HTERT RPE-1 (cell line): ENCODE results near the gene REXO2.

Source experiments
- in situ Hi-C: fragments of 300-500 bp; cut with MboI; formaldehyde crosslinking; loops from 4 replicates; pipeline ENCODE4 v1.14.3; 2020; ENCODE audit warnings: low sequenced_read_pairs

The REXO2 gene

GRCh38 chr11:114439229-114440120, at the start of gene REXO2:
REXO2 (plus strand) TSS chr11:114439467; CDS start chr11:114439529, 62 bp downstream.
- in situ Hi-C loops = no loop called here

DNA sequence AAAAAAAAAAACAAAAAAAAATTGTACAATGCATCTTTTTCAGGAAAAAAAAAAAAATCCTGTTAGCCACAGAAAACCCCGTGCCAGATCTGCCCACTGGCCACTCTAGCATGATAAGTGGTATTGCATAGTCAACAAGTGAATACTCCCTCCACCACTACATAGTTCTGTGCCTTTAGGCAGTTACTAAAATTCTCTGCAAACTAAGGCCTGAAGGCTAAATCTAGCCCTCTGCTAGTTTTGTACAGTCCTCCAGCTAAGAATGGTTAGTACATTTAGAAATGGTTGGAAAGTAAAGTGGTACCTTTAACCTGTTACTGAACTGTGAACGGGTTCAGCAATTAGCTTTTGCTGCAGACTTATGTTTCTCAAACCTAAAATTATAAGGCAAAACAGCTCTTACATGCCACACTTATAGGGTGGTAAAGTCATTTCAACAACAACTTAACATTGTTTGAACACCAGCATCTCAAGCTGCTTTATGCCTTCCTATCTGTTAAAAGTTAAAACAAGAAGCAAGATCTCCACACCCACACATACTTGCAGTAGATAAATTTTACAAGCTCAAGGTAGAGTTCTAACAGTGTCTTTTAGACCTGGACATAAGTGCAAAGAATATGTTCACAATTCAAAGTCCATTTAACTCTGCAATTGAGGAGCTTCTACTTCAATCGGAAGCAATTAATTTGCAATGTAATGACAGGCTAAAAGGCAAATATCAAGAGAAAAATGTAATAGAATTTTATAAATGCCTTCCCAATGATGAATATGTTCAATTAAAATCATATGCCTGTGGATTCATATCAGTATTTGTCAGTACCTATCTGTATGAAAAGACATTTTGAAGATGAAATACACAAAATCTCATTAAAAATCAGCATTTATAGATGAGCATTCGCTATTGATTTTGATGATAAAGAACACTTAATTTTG, 46.3 kb upstream of the REXO2 start:
- in situ Hi-C loops = no loop called here

DNA sequence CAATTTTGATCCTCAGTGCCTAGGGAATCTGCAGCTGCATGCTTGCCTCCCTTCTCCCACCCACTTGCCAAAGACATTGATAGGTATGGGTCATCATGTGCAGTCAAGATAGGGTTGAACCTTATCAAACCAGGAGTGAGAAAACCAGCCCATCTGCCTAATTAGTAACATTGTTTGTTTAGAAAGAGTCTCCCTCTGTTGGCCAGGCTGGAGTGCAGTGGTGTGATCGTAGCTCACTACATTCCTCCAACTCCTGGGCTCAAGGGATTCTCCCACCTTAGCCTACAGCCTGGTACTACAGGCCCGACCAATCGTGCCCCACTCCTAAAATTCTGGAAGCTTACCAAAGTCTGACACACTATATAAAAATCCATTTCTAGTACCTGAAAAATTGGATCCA, 43.5 kb upstream of the REXO2 start:
- in situ Hi-C loops = no loop called here

- in situ Hi-C loops = no loop called here
Measured at GRCh38 chr11:114396916-114397315, 42.4 kb upstream of the REXO2 start.

DNA sequence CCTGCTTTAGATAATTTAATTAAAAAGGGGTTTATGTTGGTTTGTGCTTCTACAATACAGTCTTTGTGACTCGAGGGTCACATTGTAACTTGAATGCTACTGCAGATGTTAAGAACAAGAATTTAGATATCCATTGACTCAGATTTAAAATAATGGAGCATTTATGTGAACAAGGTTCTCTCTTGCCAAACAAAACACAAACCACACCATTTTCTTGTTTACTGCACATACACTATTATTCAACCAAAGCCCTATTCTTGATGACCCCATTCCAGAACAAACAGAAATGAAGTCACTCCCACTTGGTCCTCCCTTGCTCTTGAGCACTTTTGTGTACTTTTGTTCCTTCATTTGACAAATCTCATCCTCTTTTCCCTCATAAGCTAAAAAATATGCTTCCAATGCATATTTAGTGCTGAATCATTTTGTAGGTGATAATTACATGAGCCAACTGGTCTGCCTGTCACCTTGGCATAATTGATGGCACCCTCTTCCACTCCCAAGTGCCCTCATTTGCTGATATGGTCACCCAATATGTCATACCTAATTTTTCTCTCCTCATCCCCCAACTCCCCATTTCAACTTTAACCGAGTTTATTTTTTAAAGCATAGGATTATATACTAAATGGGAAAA, 41.8 kb upstream of the REXO2 start:
- in situ Hi-C loops = no loop called here

- in situ Hi-C loops = no loop called here
Measured at GRCh38 chr11:114398303-114398920, 40.9 kb upstream of the REXO2 start.

- in situ Hi-C loops = no loop called here
Measured at GRCh38 chr11:114399490-114400215, 39.6 kb upstream of the REXO2 start.

- in situ Hi-C loops = no loop called here
Measured at GRCh38 chr11:114400216-114400914, 38.9 kb upstream of the REXO2 start, which contains the start of the genes C11orf71 and RBM7. C11orf71 (minus strand) TSS chr11:114400511; CDS start chr11:114400331, 180 bp downstream. RBM7 (plus strand) TSS chr11:114400666; CDS start chr11:114400672, 6 bp downstream.

GRCh38 chr11:114400915-114401223, 38.4 kb upstream of the REXO2 start:
- in situ Hi-C loops = no loop called here

- in situ Hi-C loops = no loop called here
Measured at GRCh38 chr11:114401311-114401710, 38.0 kb upstream of the REXO2 start.

GRCh38 chr11:114412946-114413345, 26.3 kb upstream of the REXO2 start:
- in situ Hi-C loops = no loop called here

DNA sequence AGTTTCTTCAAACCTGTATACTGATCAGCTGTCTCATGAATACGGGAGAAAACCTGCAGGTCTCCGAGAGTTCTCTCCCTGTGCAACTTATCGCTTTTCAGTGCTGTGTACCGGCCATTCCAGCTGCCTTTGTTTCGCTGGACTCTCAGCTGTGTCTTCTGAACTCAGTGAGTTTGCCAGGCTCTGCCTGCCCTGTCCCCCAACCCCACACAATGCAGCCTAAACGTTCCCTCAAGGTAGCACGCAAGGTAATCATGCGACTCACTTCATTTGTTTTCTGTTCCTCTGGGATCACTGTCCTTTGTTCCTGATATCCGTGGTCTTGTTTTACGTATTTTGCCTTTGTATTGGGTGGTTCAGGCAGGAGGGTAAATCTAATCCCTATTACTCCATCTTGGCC, 25.3 kb upstream of the REXO2 start:
- in situ Hi-C loops = no loop called here

GRCh38 chr11:114416441-114416961, 22.8 kb upstream of the REXO2 start:
- in situ Hi-C loops = no loop called here

GRCh38 chr11:114426280-114426679, 13.0 kb upstream of the REXO2 start:
- in situ Hi-C loops = no loop called here

- in situ Hi-C loops = no loop called here
Measured at GRCh38 chr11:114430290-114430689, 9.0 kb upstream of the REXO2 start.

DNA sequence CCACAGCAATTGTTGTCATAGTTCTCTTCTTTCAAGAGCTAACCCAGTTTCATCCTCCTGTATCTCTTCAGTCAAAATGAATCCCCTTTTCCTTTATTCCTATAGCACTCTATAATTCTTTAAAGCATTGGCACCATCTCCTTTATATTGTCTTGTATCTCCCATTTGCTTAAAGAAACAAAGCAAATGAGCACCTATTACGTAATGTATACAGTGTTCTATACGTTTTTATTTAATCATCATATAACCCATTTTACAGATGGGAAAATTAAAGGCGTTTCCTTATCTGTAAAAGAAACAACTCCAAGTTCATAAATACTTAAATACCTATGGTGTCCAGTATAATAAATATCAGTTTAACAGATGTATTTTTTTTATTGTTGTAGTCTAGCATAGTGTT, 6.4 kb upstream of the REXO2 start:
- in situ Hi-C loops = no loop called here

- in situ Hi-C loops = no loop called here
Measured at GRCh38 chr11:114433376-114433775, 5.9 kb upstream of the REXO2 start.

- in situ Hi-C loops = no loop called here
Measured at GRCh38 chr11:114438303-114438702, 964 bp upstream of the REXO2 start.
